Fibroblast of mammary gland (primary cell): Measurements from ENCODE around the gene KCTD11.

Experiments
- DNase-seq: peaks from one replicate; pipeline ENCODE4 v3.0.0-alpha.2; 2010; ENCODE audit warnings: low read depth
- H3K4me3 ChIP-seq: 2 replicates; pipeline ENCODE4 v1.5.1; 2011; ENCODE audit warnings: low read depth, mild to moderate bottlenecking, low read length, moderate library complexity; ENCODE audit not compliant: control insufficient read depth
- CTCF ChIP-seq: conservative IDR thresholded peaks from 2 replicates; pipeline ENCODE4 v1.5.1; 2011; ENCODE audit warnings: low read depth, low read length, inconsistent platforms; ENCODE audit not compliant: control insufficient read depth, insufficient read depth

Gene KCTD11

GRCh38 chr17:7374353-7374752, 22.4 kb downstream of the KCTD11 start:
- TF ChIP-seq CTCF: no peak
- no peak for DNase-seq
- no peak overlapping the region for H3K4me3 ChIP-seq

DNA sequence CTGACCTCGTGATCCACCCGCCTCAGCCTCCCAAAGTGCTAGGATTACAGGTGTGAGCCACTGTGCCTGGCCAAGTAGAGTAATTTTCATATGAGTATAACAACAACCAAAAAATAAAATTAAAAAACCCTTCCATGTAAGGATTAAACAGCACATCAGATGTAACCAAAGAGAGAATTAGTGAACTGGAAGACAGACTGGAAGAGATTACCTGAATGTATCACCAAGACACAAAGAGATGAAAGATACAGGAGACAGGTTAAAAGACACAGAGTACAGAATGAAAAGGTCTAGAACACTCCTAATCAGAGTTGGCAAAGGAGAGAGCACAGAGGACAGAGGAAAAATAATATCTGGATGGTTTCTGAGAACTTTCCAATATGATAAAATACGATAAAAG, 27.2 kb downstream of the KCTD11 start:
- no peak for TF ChIP-seq CTCF
- H3K4me3 ChIP-seq: no peak overlapping the region
- no peak for DNase-seq

DNA sequence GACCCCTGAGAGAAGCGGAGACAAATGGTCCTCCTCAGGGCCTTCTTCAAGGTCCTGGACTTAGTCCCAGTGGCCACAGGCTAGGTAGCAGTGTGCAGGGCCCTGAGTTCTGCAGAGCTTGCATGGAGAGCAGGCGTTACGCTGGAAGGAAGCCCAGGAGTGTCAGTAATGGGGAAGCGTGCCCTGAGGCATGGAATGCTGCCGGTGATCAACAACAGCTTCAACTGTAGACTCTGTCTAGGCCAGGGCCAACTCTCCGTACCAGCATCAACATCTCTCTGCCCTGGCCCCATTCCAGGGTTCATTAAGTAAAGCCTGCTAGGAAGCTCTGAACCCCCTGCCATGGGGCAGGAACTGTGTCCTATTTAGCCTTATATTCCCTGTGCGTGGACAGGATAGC, 28.4 kb downstream of the KCTD11 start:
- no peak overlapping the region for H3K4me3 ChIP-seq
- no peak for DNase-seq
- TF ChIP-seq CTCF: no peak

DNA sequence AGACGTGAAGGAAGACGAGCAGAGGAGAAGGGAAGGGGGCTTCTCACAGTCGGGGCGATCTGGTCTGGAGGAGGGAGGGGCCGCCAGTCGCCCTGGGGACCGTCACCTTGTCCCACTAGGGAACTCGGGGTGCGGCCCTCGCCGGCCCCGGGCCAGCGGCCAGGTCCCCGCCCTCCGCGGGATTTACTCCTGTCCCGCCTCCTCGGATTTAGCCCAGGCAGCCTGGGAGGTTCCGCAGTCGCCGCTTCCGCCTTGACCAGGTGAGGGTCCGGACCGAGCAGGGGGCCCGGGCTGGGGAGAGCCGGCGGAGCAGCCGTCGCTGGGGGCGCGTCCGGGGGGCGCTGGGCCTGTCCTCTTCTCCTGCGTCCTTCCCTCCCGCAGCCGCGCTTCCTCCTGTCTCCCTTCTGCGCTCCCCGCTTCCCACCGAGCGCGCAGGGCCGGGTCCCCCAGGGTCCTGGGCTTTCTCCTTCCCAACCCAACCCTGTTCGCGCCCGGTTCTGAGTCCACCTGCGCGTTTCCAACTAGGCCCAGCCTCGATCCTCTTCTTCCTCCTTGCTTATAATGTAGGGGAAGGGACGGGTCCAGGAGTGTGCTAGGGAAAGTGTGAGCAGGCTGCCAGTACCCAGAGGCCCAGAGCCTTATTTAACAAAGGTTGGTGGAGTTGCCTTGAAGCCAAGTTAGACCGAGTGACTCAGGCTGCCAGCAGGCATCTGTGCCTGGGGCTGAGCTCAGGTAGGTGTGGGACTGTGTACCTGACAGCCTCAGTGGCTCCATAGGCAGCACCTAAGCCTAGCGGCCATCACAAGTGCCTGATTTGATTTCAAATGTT, 29.1 kb downstream of the KCTD11 start, which contains the start of gene TNK1:
TSS of gene TNK1 (plus strand) at position 235 of the 829 bp plus-strand sequence. CDS start 1,838 bp downstream, outside the sequence.
- no peak for DNase-seq
- TF ChIP-seq CTCF: no peak
- H3K4me3 ChIP-seq: no peak within 1 kb of the TSS

GRCh38 chr17:7382901-7383300, 30.9 kb downstream of the KCTD11 start:
- no peak overlapping the region for H3K4me3 ChIP-seq
- DNase-seq: no peak
- no peak for TF ChIP-seq CTCF

- no peak for TF ChIP-seq CTCF
- no peak for DNase-seq
- no peak overlapping the region for H3K4me3 ChIP-seq
Observed at GRCh38 chr17:7383371-7383741, 31.4 kb downstream of the KCTD11 start.
